ENCODE results near the gene CHST9. TPM values are rescaled to one million over a fixed set of nuclear protein-coding genes. Genes with fewer than 3 reads are reported as not detected.

The CHST9 gene
- total and polyA plus RNA-seq, 9 of the 15 experiments (the other 6 are each of a cell fraction or from before 2014, with no cell fraction given) = not detected

GRCh38 chr18:27007880-27008279 is 177.2 kb downstream of the CHST9 start:
- Histone ChIP-seq H3K79me2 (ENCODE audit: control insufficient read depth, insufficient read depth, low read length) (no peaks in the 10 kb centered on the region), H2AFZ (ENCODE audit: low read depth, low read length) (no peak overlapping the region), H3K9me3 (replicated peaks; ENCODE audit: control insufficient read depth, insufficient read depth, low read depth, low read length) (no peaks in the 10 kb centered on the region; the same call in 1 of the 2 replicates), H3K9ac (ENCODE audit: insufficient read depth in 1 of 2, low read depth in 2 of 2, low read length in 2 of 2) (no peak overlapping the region), H3K9me1 (ENCODE audit: control insufficient read depth, insufficient read depth, low read length) (no peaks in the 10 kb centered on the region), H3K4me3 (no peak overlapping the region), H3K4me1 (replicated peaks in 1 of 2; ENCODE audit: control insufficient read depth in 2 of 2, insufficient read depth in 2 of 2, low read length in 2 of 2) (no peaks in the 10 kb centered on the region), H3K4me2 (ENCODE audit: insufficient read depth, low read length) (no peak overlapping the region), H3K27me3 (ENCODE audit: control insufficient read depth in 2 of 2, insufficient read depth in 2 of 2, low read length in 2 of 2) (no peaks in the 10 kb centered on the region), H3K36me3 (ENCODE audit: control insufficient read depth, insufficient read depth, low read length) (no peaks in the 10 kb centered on the region), H3K27ac (ENCODE audit: extremely low read depth, low read depth, low read length) (no peak overlapping the region), H4K20me1 (replicated peaks; ENCODE audit: control insufficient read depth, insufficient read depth, low read length) (no peaks in the 10 kb centered on the region)
- DNase-seq (ENCODE audit: extremely low read depth in 1 of 4, low spot score in 3 of 4) (no peak), ATAC-seq (no peak), FAIRE-seq (no peak)
- POLR2A ChIA-PET = no interaction called here
- WGBS (ENCODE audit: insufficient coverage, low coverage, missing lambda C conversion rate) = 0% methylated on average over 2 of the region's 2 CpGs
- no TSS peak for BruUV-seq (replicated peaks)
- CTCF ChIA-PET (ENCODE audit: low intra/inter-chr PET ratio) = no interaction called here
- intact Hi-C loops (cut with micrococcal nuclease) (no loop called here), in situ Hi-C loops (cut with MboI) (no loop called here)
- TF ChIP-seq BMI1 (IDR thresholded peaks at IDR 0.05; ENCODE audit: low read length) (no peak), NCOA1 (IDR thresholded peaks at IDR 0.05; ENCODE audit: low read depth) (no peak), ARID3A (IDR thresholded peaks at IDR 0.05; ENCODE audit: borderline replicate concordance, low read depth, low read length) (no peak), STAG1 (CRISPR knock-in tag; IDR thresholded peaks at IDR 0.05; ENCODE audit: borderline replicate concordance) (no peak), RBM14 (IDR thresholded peaks at IDR 0.05; ENCODE audit: borderline replicate concordance, insufficient read depth, low read depth, low read length) (no peak), ATF4 (CRISPR knock-in tag; IDR thresholded peaks at IDR 0.05) (no peak), THAP12 (CRISPR knock-in tag; IDR thresholded peaks at IDR 0.05) (no peak), AFF1 (IDR thresholded peaks at IDR 0.05; ENCODE audit: low read depth in 1 of 2, partially characterized antibody in 2 of 2) (no peak), MLX (CRISPR knock-in tag; conservative IDR thresholded peaks at IDR 0.05) (no peak), ZFPM2 (CRISPR knock-in tag; IDR thresholded peaks at IDR 0.05) (no peak), MAFF (IDR thresholded peaks at IDR 0.05; ENCODE audit: low read length) (no peak), SMARCE1 (IDR thresholded peaks at IDR 0.05) (no peak), RFX7 (CRISPR knock-in tag; IDR thresholded peaks at IDR 0.05) (no peak), HLTF (IDR thresholded peaks at IDR 0.05) (no peak)
